K562 (cell line): ENCODE data around the gene TRAPPC2B. TPM values are rescaled to one million over a fixed set of nuclear protein-coding genes. Genes with fewer than 3 reads are reported as not detected.
A peak's percentile ranks its signal among the peaks of the same experiment; 100 is the strongest.

Source experiments
- ADNP ChIP-seq: fragments of 200-800 bp; sonication (Bioruptor generic); IDR thresholded peaks from 2 replicates; pipeline ENCODE4 v1.6.1; 2016; ENCODE audit warnings: missing genetic modification characterization, missing compliant biosample characterization
- BRCA1 ChIP-seq, 2 experiments: fragments of 450-650 bp in 1 of 2; sonication (generic) in 1 of 2; formaldehyde crosslinking in 1 of 2; IDR thresholded peaks; 2 replicates each; pipeline versions ENCODE4 v1.5.0 to v1.6.1; 2017 to 2020; ENCODE audit warnings: mild to moderate bottlenecking in 1 of 2, missing genetic modification reagents in 1 of 2
- CBX3 ChIP-seq, 2 experiments: IDR thresholded peaks; 1 replicate in 1 of 2; 2 replicates in 1 of 2; pipeline ENCODE4 v1.6.1; 2012; ENCODE audit warnings: inconsistent platforms in 2 of 2, low read length in 2 of 2, borderline replicate concordance in 1 of 2, control low read depth in 1 of 2
- CEBPB ChIP-seq: fragments of 450-650 bp; IDR thresholded peaks from 2 replicates; pipeline ENCODE4 v1.6.1; 2016; ENCODE audit warnings: missing genetic modification characterization, missing compliant biosample characterization
- E2F4 ChIP-seq: sonication (generic); formaldehyde crosslinking; IDR thresholded peaks from 2 replicates; pipeline ENCODE4 v1.8.0; 2022; ENCODE audit warnings: mild to moderate bottlenecking, low read depth, missing genetic modification reagents
- ETV6 ChIP-seq, 3 experiments: fragments of 150-350 bp in 1 of 3; sonication (generic) in 1 of 3; formaldehyde crosslinking in 1 of 3; IDR thresholded peaks; 2 replicates each; pipeline versions ENCODE4 v1.6.1 to v1.8.0; 2014 to 2022; ENCODE audit warnings: borderline replicate concordance in 2 of 3, low read depth in 2 of 3, antibody characterized with exemption in 1 of 3, low read length in 1 of 3, mild to moderate bottlenecking in 1 of 3, missing genetic modification reagents in 1 of 3
- EWSR1 ChIP-seq: fragments of 450-650 bp; IDR thresholded peaks from 2 replicates; pipeline ENCODE4 v1.6.1; 2018; ENCODE audit warnings: borderline replicate concordance, mild to moderate bottlenecking, low read depth, moderate library complexity; ENCODE audit not compliant: partially characterized antibody
- FOXJ3 ChIP-seq: sonication (generic); formaldehyde crosslinking; IDR thresholded peaks from 2 replicates; pipeline ENCODE4 v1.4.0; 2020; ENCODE audit warnings: mild to moderate bottlenecking, missing genetic modification reagents
- JUN ChIP-seq, 2 experiments: sonication (generic) in 1 of 2; formaldehyde crosslinking in 1 of 2; IDR thresholded peaks; 2 replicates each; pipeline versions ENCODE4 v1.6.1 to v1.8.0; 2012 to 2022; ENCODE audit warnings: borderline replicate concordance in 2 of 2, mild to moderate bottlenecking in 2 of 2, improper control_type of control experiment in 1 of 2, low read depth in 1 of 2, low read length in 1 of 2, missing genetic modification reagents in 1 of 2
- NFYB ChIP-seq: IDR thresholded peaks from 2 replicates; pipeline ENCODE4 v1.6.1; 2011; ENCODE audit warnings: mild to moderate bottlenecking, moderate library complexity; ENCODE audit not compliant: insufficient read length; ENCODE audit errors: extremely low read depth
- PHF20 ChIP-seq: fragments of 450-650 bp; IDR thresholded peaks from 2 replicates; pipeline ENCODE4 v1.6.1; 2018; ENCODE audit not compliant: partially characterized antibody
- RNF2 ChIP-seq: sonication (generic); IDR thresholded peaks from 2 replicates; pipeline ENCODE4 v1.6.1; 2016
- TCF7 ChIP-seq: sonication (generic); IDR thresholded peaks from 2 replicates; pipeline ENCODE4 v1.6.1; 2016; ENCODE audit warnings: antibody characterized with exemption, borderline replicate concordance
- ZNF551 ChIP-seq: fragments of 250-450 bp; sonication (Bioruptor Pico); IDR thresholded peaks from 2 replicates; pipeline ENCODE4 v1.5.0; 2021; ENCODE audit warnings: mild to moderate bottlenecking, moderate library complexity
- polyA plus RNA-seq, 8 experiments: library from polyadenylated mRNA; depleted of rRNA in 4 of 8; stranded (reverse) in 5 of 8; unstranded in 3 of 8; fragments of >200 nt; fragmentation: Nextera tagmentation in 2 of 8; fragmentation: Illumina TruSeq in 1 of 8; extraction: Ambion mirVana in 2 of 8; extraction: Trizol in 1 of 8; gene quantifications; 2 replicates each; pipeline versions ENCODE4 v1.2.1 to v1.2.3, GENCODE V29; 2011 to 2014; ENCODE audit warnings: inconsistent platforms in 1 of 8, missing spikeins in 1 of 8
- total RNA-seq, 7 experiments: library from RNA; depleted of rRNA in 6 of 7; stranded (reverse); fragments of >200 nt in 6 of 7; fragmentation: Illumina TruSeq in 2 of 7; extraction: Trizol in 2 of 7; gene quantifications; 2 replicates each; pipeline versions ENCODE4 v1.2.1 to v1.2.3, GENCODE V29; 2011 to 2021; ENCODE audit warnings: low replicate concordance in 1 of 7
- TF ChIP-seq, protein P1 (sequence below): fragments of 250-450 bp; sonication (Bioruptor Pico); IDR thresholded peaks from 2 replicates; pipeline ENCODE4 v1.8.0; 2021; ENCODE audit warnings: mild to moderate bottlenecking, moderate library complexity
- TF ChIP-seq, protein P2 (sequence below), 2 experiments: fragments of 450-650 bp in 1 of 2; sonication (generic) in 1 of 2; formaldehyde crosslinking in 1 of 2; IDR thresholded peaks in 1 of 2; conservative IDR thresholded peaks in 1 of 2; 2 replicates each; pipeline versions ENCODE4 v1.6.1 to v1.8.1; 2016 to 2023; ENCODE audit warnings: mild to moderate bottlenecking in 2 of 2, moderate library complexity in 2 of 2, inconsistent platforms in 1 of 2, missing genetic modification reagents in 1 of 2
- TF ChIP-seq, protein P3 (sequence below): fragments of 250-450 bp; sonication (Bioruptor Pico); IDR thresholded peaks from 2 replicates; pipeline ENCODE4 v1.6.1; 2021; ENCODE audit warnings: mild to moderate bottlenecking
- TF ChIP-seq, protein P4 (sequence below), 2 experiments: IDR thresholded peaks in 1 of 2; conservative IDR thresholded peaks in 1 of 2; 2 replicates each; pipeline ENCODE4 v1.6.1; 2016; ENCODE audit warnings: low read depth in 2 of 2, mild to moderate bottlenecking in 1 of 2, missing compliant biosample characterization in 1 of 2, missing genetic modification characterization in 1 of 2, moderate library complexity in 1 of 2

TRAPPC2B gene
- total and polyA plus RNA-seq, 9 of the 15 experiments (the other 6 are each of a cell fraction or from before 2014, with no cell fraction given): 2.2 to 20.4 (median 4.6) TPM

GRCh38 chr19:57410877-57411671, 47.7 kb downstream of the TRAPPC2B start, which contains the start of gene ZNF17 (continued):
- TF ChIP-seq PHF20 (peak; percentile 75), ETV6 (IDR thresholded peaks at IDR 0.05; ENCODE audit: borderline replicate concordance in 1 of 2, low read depth in 2 of 2, low read length in 1 of 2) (no peak), ETV6 (CRISPR knock-in tag; IDR thresholded peaks at IDR 0.05; ENCODE audit: borderline replicate concordance) (no peak), ZNF551 (CRISPR knock-in tag) (no peak), RNF2 (no peak), CBX3 (IDR thresholded peaks at IDR 0.05; ENCODE audit: borderline replicate concordance in 1 of 2, low read length in 2 of 2) (no peak), JUN (IDR thresholded peaks at IDR 0.05; ENCODE audit: borderline replicate concordance, low read depth, low read length) (no peak), JUN (CRISPR knock-in tag; IDR thresholded peaks at IDR 0.05; ENCODE audit: borderline replicate concordance) (no peak), EWSR1 (no peak), NFYB (peak; percentile 69), TCF7 (no peak), CEBPB (tag) (no peak), BRCA1 (IDR thresholded peaks at IDR 0.05) (no peak), BRCA1 (CRISPR knock-in tag; IDR thresholded peaks at IDR 0.05) (no peak), ADNP (tag) (no peak), FOXJ3 (CRISPR knock-in tag) (no peak), E2F4 (CRISPR knock-in tag) (no peak)
- TF ChIP-seq, protein P1, sequence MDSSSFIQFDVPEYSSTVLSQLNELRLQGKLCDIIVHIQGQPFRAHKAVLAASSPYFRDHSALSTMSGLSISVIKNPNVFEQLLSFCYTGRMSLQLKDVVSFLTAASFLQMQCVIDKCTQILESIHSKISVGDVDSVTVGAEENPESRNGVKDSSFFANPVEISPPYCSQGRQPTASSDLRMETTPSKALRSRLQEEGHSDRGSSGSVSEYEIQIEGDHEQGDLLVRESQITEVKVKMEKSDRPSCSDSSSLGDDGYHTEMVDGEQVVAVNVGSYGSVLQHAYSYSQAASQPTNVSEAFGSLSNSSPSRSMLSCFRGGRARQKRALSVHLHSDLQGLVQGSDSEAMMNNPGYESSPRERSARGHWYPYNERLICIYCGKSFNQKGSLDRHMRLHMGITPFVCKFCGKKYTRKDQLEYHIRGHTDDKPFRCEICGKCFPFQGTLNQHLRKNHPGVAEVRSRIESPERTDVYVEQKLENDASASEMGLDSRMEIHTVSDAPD (CRISPR knock-in tag): no peak
- TF ChIP-seq, protein P2, sequence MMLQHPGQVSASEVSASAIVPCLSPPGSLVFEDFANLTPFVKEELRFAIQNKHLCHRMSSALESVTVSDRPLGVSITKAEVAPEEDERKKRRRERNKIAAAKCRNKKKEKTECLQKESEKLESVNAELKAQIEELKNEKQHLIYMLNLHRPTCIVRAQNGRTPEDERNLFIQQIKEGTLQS (IDR thresholded peaks at IDR 0.05): no peak
- TF ChIP-seq, protein P2 (CRISPR knock-in tag; conservative IDR thresholded peaks at IDR 0.05): no peak
- TF ChIP-seq, protein P3, sequence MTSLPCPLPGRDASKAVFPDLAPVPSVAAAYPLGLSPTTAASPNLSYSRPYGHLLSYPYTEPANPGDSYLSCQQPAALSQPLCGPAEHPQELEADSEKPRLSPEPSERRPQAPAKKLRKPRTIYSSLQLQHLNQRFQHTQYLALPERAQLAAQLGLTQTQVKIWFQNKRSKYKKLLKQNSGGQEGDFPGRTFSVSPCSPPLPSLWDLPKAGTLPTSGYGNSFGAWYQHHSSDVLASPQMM (CRISPR knock-in tag): no peak
- TF ChIP-seq, protein P4, sequence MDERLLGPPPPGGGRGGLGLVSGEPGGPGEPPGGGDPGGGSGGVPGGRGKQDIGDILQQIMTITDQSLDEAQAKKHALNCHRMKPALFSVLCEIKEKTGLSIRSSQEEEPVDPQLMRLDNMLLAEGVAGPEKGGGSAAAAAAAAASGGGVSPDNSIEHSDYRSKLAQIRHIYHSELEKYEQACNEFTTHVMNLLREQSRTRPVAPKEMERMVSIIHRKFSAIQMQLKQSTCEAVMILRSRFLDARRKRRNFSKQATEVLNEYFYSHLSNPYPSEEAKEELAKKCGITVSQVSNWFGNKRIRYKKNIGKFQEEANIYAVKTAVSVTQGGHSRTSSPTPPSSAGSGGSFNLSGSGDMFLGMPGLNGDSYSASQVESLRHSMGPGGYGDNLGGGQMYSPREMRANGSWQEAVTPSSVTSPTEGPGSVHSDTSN (CRISPR knock-in tag; IDR thresholded peaks at IDR 0.05; ENCODE audit: low read depth): no peak
- TF ChIP-seq, protein P4 (tag; conservative IDR thresholded peaks at IDR 0.05; ENCODE audit: low read depth): peak; percentile 97
